Measurements from ENCODE around the gene RWDD1.

DNA sequence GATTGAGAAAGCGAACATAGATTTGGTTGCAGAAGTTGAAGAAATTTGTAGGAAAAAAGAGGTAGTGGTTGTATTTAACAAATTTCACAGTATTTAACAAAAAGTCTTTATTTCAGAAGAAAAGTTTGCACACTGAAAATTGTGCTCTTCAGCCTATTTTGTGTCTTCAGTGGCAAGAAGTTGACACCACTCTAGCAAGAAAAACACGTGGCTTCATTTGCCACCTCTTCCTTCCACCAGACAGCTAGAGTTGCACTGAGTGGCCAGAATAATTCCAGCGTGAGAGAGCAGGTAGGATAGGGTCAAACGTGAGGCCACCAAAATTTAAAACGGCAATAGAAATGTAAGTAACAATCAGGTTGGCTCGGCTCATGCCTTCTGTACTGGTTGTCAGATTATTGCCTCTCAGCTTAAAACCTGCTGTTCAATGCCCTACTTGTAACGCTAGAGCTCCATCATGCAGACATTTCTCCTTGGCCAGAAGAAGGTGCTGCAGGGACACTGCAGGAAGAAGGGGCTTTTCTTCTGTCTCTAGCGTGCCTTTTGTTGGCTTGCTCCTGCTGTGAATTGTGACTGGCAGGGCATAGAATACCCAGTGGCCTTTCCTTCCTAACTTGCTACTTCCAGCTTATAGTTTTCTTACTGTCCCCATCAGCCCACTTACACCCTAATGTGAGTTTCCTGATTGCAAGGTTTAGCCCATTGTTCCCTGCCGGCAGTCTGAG is 37.9 kb upstream of the RWDD1 start:
- TF ChIP-seq, protein P1, sequence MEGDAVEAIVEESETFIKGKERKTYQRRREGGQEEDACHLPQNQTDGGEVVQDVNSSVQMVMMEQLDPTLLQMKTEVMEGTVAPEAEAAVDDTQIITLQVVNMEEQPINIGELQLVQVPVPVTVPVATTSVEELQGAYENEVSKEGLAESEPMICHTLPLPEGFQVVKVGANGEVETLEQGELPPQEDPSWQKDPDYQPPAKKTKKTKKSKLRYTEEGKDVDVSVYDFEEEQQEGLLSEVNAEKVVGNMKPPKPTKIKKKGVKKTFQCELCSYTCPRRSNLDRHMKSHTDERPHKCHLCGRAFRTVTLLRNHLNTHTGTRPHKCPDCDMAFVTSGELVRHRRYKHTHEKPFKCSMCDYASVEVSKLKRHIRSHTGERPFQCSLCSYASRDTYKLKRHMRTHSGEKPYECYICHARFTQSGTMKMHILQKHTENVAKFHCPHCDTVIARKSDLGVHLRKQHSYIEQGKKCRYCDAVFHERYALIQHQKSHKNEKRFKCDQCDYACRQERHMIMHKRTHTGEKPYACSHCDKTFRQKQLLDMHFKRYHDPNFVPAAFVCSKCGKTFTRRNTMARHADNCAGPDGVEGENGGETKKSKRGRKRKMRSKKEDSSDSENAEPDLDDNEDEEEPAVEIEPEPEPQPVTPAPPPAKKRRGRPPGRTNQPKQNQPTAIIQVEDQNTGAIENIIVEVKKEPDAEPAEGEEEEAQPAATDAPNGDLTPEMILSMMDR (IDR thresholded peaks at IDR 0.05; ENCODE audit: low read length) = no peak
- TF ChIP-seq EZH2 (IDR thresholded peaks at IDR 0.05; ENCODE audit: borderline replicate concordance, low read length) = no peak
